Measurements from ENCODE around the gene NPW.

DNA sequence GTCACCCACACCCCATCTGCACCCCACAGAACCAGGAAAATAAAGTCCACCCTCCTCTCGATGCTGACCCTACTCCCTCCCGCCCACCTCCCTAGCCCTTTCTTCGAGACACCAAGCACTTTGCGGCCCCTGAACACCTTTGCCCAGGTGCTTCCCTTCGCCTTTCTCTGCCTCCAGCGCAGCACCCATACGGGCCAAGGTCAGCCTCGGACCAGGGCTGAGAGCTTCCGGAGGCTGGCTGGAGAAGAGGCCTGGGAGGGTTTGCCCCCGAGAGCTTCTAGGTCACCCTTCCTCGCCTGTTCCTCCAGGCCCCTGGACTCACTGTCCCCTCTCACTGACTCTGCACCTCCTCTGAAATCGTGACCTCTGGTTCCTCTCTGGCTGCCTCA lies 4.4 kb downstream of the NPW start:
- TF ChIP-seq ZNF70 (CRISPR knock-in tag; IDR thresholded peaks at IDR 0.05) (no peak), OSR1 (CRISPR knock-in tag; IDR thresholded peaks at IDR 0.05) (no peak), CSDC2 (CRISPR knock-in tag; IDR thresholded peaks at IDR 0.05) (no peak), RARB (CRISPR knock-in tag; IDR thresholded peaks at IDR 0.05) (no peak), ZFP30 (CRISPR knock-in tag; IDR thresholded peaks at IDR 0.05) (no peak)
- TF ChIP-seq, protein P1, sequence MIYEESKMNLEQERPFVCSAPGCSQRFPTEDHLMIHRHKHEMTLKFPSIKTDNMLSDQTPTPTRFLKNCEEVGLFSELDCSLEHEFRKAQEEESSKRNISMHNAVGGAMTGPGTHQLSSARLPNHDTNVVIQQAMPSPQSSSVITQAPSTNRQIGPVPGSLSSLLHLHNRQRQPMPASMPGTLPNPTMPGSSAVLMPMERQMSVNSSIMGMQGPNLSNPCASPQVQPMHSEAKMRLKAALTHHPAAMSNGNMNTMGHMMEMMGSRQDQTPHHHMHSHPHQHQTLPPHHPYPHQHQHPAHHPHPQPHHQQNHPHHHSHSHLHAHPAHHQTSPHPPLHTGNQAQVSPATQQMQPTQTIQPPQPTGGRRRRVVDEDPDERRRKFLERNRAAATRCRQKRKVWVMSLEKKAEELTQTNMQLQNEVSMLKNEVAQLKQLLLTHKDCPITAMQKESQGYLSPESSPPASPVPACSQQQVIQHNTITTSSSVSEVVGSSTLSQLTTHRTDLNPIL (CRISPR knock-in tag; IDR thresholded peaks at IDR 0.05; ENCODE audit: low read depth): no peak
